ENCODE data around the gene LGALS7B. TPM values are rescaled to one million over a fixed set of nuclear protein-coding genes. Genes with fewer than 3 reads are reported as not detected.

Gene LGALS7B
- total and polyA plus RNA-seq, 2 of the 4 experiments (the other 2 are of a cell fraction): not detected

DNA sequence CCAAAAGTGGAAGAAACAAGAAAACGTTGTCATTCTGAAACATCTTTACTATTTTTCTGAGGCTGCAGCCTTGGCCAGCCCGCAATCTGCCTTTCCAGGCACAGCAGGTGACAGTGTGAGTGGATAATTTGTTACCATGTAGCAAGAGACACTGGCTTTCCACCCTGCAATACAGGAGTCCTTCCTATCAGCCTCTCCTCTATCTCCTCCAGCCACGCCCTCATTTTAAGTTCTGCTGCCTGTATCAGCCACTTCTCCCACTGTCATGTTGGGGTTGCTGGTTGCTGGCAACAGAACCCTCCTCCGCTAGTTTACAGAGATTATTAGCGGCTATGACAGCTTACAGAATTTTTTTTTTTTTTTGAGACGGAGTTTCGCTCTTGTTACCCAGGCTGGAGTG, 7.9 kb upstream of the LGALS7B start:
- Histone ChIP-seq H2BK20ac (ENCODE audit: low read depth, low read length) (no peak overlapping the region), H2BK120ac (ENCODE audit: low read depth, low read length) (no peak overlapping the region), H3K56ac (ENCODE audit: extremely low read depth, insufficient read depth, low read length) (no peak overlapping the region), H2AK9ac (replicated peaks; ENCODE audit: low read depth, low read length, poor library complexity) (no peak overlapping the region), H2AK5ac (ENCODE audit: low read depth, low read length) (no peak overlapping the region), H4K20me1 (ENCODE audit: insufficient read depth, low read length) (no peaks in the 10 kb centered on the region), H4K8ac (ENCODE audit: low read depth in 2 of 2, low read length in 2 of 2) (no peak overlapping the region), H3K4me2 (ENCODE audit: low read depth, low read length) (no peak overlapping the region), H2BK15ac (ENCODE audit: low read depth, low read length) (no peak overlapping the region), H3K18ac (ENCODE audit: low read depth, low read length) (no peak overlapping the region), H2BK5ac (ENCODE audit: low read depth, low read length, poor library complexity, severe bottlenecking) (no peak overlapping the region), H3K23ac (ENCODE audit: low read depth, low read length) (no peak overlapping the region), H3K79me1 (ENCODE audit: low read depth in 1 of 2, low read length in 2 of 2) (no peaks in the 10 kb centered on the region), H2AFZ (replicated peaks; ENCODE audit: low read length, poor library complexity) (no peak overlapping the region), H4K5ac (ENCODE audit: low read depth, low read length) (no peak overlapping the region), H3K9me1 (ENCODE audit: insufficient read depth, low read length) (no peaks in the 10 kb centered on the region), H3K9ac (ENCODE audit: low read depth, low read length) (no peak overlapping the region), H3K4me1 (ENCODE audit: control insufficient read depth, insufficient read depth, low read length) (no peaks in the 10 kb centered on the region), H3K9me3 (ENCODE audit: control insufficient read depth, insufficient read depth, low read length) (no peaks in the 10 kb centered on the region), H3K14ac (replicated peaks; ENCODE audit: low read depth, low read length) (no peak overlapping the region), H3K27me3 (ENCODE audit: control insufficient read depth, insufficient read depth, low read length) (peaks cover 17% of the 10 kb centered on the region), H4K91ac (ENCODE audit: insufficient read depth, low read depth, low read length) (no peak overlapping the region), H3K4ac (ENCODE audit: low read depth, low read length) (no peak overlapping the region), H3K27ac (ENCODE audit: insufficient read depth, low read length) (no peak overlapping the region), H3K4me3 (ENCODE audit: insufficient read depth, low read depth, low read length) (no peak overlapping the region), H3K36me3 (ENCODE audit: control insufficient read depth, insufficient read depth, low read length) (no peaks in the 10 kb centered on the region)
- no peak for DNase-seq
- in situ Hi-C loops (cut with MboI; ENCODE audit: low sequenced_read_pairs): no loop called here
- CTCF ChIA-PET: no interaction called here
- no peak for ATAC-seq (ENCODE audit: low read depth)
- no peak for TF ChIP-seq MAZ (IDR thresholded peaks at IDR 0.05; ENCODE audit: borderline replicate concordance, low read depth, low read length)
- no peak for TF ChIP-seq RFX5 (IDR thresholded peaks at IDR 0.05; ENCODE audit: low read depth, low read length)
- TF ChIP-seq, protein P1, sequence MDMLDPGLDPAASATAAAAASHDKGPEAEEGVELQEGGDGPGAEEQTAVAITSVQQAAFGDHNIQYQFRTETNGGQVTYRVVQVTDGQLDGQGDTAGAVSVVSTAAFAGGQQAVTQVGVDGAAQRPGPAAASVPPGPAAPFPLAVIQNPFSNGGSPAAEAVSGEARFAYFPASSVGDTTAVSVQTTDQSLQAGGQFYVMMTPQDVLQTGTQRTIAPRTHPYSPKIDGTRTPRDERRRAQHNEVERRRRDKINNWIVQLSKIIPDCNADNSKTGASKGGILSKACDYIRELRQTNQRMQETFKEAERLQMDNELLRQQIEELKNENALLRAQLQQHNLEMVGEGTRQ (IDR thresholded peaks at IDR 0.05; ENCODE audit: low read depth, low read length): no peak
- TF ChIP-seq NFE2L2 (IDR thresholded peaks at IDR 0.05; ENCODE audit: low read depth, low read length): no peak
- no peak for TF ChIP-seq MXI1 (IDR thresholded peaks at IDR 0.05; ENCODE audit: borderline replicate concordance, low read depth, low read length)
- TF ChIP-seq SMC3 (IDR thresholded peaks at IDR 0.05; ENCODE audit: low read depth, low read length): no peak
- TF ChIP-seq POLR2A (IDR thresholded peaks at IDR 0.05; ENCODE audit: low read depth, low read length): no peak
- TF ChIP-seq, protein P2, sequence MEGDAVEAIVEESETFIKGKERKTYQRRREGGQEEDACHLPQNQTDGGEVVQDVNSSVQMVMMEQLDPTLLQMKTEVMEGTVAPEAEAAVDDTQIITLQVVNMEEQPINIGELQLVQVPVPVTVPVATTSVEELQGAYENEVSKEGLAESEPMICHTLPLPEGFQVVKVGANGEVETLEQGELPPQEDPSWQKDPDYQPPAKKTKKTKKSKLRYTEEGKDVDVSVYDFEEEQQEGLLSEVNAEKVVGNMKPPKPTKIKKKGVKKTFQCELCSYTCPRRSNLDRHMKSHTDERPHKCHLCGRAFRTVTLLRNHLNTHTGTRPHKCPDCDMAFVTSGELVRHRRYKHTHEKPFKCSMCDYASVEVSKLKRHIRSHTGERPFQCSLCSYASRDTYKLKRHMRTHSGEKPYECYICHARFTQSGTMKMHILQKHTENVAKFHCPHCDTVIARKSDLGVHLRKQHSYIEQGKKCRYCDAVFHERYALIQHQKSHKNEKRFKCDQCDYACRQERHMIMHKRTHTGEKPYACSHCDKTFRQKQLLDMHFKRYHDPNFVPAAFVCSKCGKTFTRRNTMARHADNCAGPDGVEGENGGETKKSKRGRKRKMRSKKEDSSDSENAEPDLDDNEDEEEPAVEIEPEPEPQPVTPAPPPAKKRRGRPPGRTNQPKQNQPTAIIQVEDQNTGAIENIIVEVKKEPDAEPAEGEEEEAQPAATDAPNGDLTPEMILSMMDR (conservative IDR thresholded peaks at IDR 0.05; ENCODE audit: low read depth, low read length): no peak
- TF ChIP-seq CHD1 (IDR thresholded peaks at IDR 0.05; ENCODE audit: low read depth, low read length): no peak
- intact Hi-C loops (cut with micrococcal nuclease): no loop called here
- BruUV-seq (replicated peaks): no TSS peak
- POLR2A ChIA-PET (ENCODE audit: unreplicated experiment): no interaction called here
- no CpG with 5 or more reads among the region's 7 CpGs for WGBS, 2 experiments (ENCODE audit: extremely low coverage in 2 of 2, insufficient read length in 1 of 2)
- dilution Hi-C loops (cut with HindIII; ENCODE audit: low sequenced_read_pairs, unreplicated experiment): no loop called here
